GM12874 (cell line): Measurements from ENCODE around the gene NEK3.

Source experiments
- CTCF ChIP-seq: IDR thresholded peaks from 2 replicates; pipeline ENCODE4 v1.5.1; 2011; ENCODE audit warnings: low read depth, mild to moderate bottlenecking, control low read depth, low read length, moderate library complexity; ENCODE audit not compliant: insufficient read depth

Gene NEK3

DNA sequence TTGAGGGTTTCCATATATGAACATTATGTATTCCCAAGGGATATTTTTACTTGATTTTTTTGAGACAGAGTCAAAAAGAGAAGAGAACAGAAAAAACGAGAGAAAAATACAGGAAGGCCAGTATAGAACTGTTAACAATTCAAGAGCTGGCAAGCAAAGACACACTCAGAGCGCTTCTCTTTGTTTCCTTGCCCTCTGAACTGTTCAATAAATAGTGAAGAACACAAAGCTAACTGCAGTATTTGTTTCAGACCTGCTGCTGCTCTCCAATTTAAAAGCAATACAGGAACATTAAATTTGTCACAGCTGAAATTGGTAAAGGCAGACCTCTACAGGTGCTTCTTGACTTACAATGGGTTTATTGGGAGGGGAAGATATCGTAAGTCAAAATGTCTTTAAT, 14.0 kb upstream of the NEK3 start:
- TF ChIP-seq CTCF: no peak

GRCh38 chr13:52169839-52170238, 10.4 kb upstream of the NEK3 start:
- no peak for TF ChIP-seq CTCF

DNA sequence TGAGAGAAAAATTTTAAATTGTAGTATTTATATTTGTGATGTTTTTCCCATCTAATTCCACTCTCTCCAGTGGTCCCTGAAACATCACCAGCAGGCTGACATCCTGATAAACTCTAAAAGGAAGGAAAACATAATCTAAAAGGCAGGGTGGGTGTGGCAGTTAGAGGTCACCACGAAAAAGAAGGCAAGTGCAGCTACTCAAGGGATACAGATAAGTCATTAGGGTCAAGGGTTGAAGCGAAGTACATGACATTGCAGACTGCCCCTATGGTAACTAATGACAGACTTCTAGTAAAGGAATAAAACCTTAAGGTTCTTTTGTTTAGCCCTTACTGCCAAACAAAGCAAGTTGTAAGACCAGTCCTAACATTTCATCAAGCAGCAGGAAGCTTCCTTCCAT, 6.0 kb upstream of the NEK3 start:
- TF ChIP-seq CTCF: no peak

- TF ChIP-seq CTCF: no peak
Measured at GRCh38 chr13:52164989-52165388, 5.6 kb upstream of the NEK3 start.

- no peak for TF ChIP-seq CTCF
Measured at GRCh38 chr13:52162279-52163101, 3.1 kb upstream of the NEK3 start.

DNA sequence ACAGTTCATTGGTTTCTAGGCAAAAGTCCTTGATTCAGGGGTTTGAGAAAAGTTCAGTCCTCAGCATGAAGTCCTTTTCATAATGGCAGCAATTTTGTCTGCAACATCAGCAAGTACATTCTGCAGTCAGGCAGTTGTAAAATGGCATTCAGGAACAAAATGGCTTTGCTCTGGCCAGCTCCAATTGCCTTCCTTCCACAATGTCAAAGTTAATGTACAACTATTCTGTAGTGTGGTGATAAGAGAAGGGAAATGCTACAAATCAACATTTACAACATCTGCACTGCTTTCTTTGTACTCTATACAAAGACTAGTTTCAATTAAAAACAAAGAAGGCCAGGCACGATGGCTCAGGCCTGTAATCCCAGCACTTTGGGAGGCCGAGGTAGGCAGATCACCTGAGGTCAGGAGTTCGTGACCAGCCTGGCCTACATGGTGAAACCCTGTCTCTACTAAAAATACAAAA, 1.8 kb upstream of the NEK3 start:
- TF ChIP-seq CTCF: no peak

GRCh38 chr13:52160506-52160905, 1.1 kb upstream of the NEK3 start:
- TF ChIP-seq CTCF: no peak
